ENCODE results near the gene BST1. TPM values are rescaled to one million over a fixed set of nuclear protein-coding genes. Genes with fewer than 3 reads are reported as not detected.

Gene BST1
- total and polyA plus RNA-seq, 2 donors (not counting 3 experiments of a cell fraction or from before 2014, with no cell fraction given), result 10.7 to 14.0 TPM

- BruUV-seq (replicated peaks), result no TSS peak
- no peak for DNase-seq (ENCODE audit: low read depth, low spot score)
- dilution Hi-C loops (cut with MboI; ENCODE audit: extremely low pct_ligation_motif_present, low sequenced_read_pairs) (no loop called here), intact Hi-C loops (cut with micrococcal nuclease) (no loop called here)
- FAIRE-seq, result peak; percentile 15
- TF ChIP-seq POLR2A (IDR thresholded peaks at IDR 0.05; ENCODE audit: low read depth, low read length) (no peak), EZH2 (IDR thresholded peaks at IDR 0.05; ENCODE audit: borderline replicate concordance, low read depth, low read length, severe bottlenecking) (no peak), MYC (IDR thresholded peaks at IDR 0.05; ENCODE audit: low read depth, low read length) (no peak), GATA2 (IDR thresholded peaks at IDR 0.05; ENCODE audit: insufficient read depth, insufficient read length, low read depth, low read length) (no peak), MAX (IDR thresholded peaks at IDR 0.05; ENCODE audit: insufficient read depth, insufficient read length) (no peak), FOS (IDR thresholded peaks at IDR 0.05; ENCODE audit: borderline replicate concordance, insufficient read depth, low read length) (no peak), JUN (IDR thresholded peaks at IDR 0.05; ENCODE audit: borderline replicate concordance, insufficient read depth, insufficient read length, low read depth) (no peak), POLR2AphosphoS5 (IDR thresholded peaks at IDR 0.05; ENCODE audit: insufficient read depth, low read depth, low read length) (no peak)
- TF ChIP-seq, protein P1, sequence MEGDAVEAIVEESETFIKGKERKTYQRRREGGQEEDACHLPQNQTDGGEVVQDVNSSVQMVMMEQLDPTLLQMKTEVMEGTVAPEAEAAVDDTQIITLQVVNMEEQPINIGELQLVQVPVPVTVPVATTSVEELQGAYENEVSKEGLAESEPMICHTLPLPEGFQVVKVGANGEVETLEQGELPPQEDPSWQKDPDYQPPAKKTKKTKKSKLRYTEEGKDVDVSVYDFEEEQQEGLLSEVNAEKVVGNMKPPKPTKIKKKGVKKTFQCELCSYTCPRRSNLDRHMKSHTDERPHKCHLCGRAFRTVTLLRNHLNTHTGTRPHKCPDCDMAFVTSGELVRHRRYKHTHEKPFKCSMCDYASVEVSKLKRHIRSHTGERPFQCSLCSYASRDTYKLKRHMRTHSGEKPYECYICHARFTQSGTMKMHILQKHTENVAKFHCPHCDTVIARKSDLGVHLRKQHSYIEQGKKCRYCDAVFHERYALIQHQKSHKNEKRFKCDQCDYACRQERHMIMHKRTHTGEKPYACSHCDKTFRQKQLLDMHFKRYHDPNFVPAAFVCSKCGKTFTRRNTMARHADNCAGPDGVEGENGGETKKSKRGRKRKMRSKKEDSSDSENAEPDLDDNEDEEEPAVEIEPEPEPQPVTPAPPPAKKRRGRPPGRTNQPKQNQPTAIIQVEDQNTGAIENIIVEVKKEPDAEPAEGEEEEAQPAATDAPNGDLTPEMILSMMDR (IDR thresholded peaks at IDR 0.05; ENCODE audit: extremely low read depth in 1 of 2, insufficient read depth in 1 of 2, low read depth in 1 of 2, low read length in 2 of 2), result no peak
- POLR2A ChIA-PET, result no interaction called here
- Histone ChIP-seq H3K9ac (replicated peaks; ENCODE audit: extremely low read depth, insufficient read depth, low read length) (no peak overlapping the region), H3K4me2 (ENCODE audit: insufficient read depth, low read length) (no peak overlapping the region), H3K4me1 (ENCODE audit: control insufficient read depth, extremely low read depth, insufficient read depth, low read length) (peaks cover 2% of the 10 kb centered on the region), H3K4me3 (replicated peaks in 1 of 3; ENCODE audit: insufficient read depth in 1 of 3, low read depth in 1 of 3, low read length in 3 of 3) (no peak overlapping the region), H3K27ac (ENCODE audit: insufficient read depth, low read depth, low read length) (no peak overlapping the region), H3K27me3 (ENCODE audit: control insufficient read depth in 2 of 2, insufficient read depth in 2 of 2, low read length in 2 of 2) (no peaks in the 10 kb centered on the region), H3K9me3 (replicated peaks; ENCODE audit: control insufficient read depth, insufficient read depth, low read length) (no peaks in the 10 kb centered on the region), H3K9me1 (replicated peaks; ENCODE audit: control insufficient read depth, extremely low read depth, insufficient read depth, low read length) (no peaks in the 10 kb centered on the region), H4K20me1 (replicated peaks; ENCODE audit: control insufficient read depth, extremely low read depth, insufficient read depth, low read length) (no peaks in the 10 kb centered on the region), H2AFZ (ENCODE audit: low read depth, low read length) (no peak overlapping the region), H3K36me3 (ENCODE audit: control insufficient read depth in 2 of 2, extremely low read depth in 1 of 2, insufficient read depth in 2 of 2, low read length in 2 of 2) (no peaks in the 10 kb centered on the region), H3K79me2 (ENCODE audit: control insufficient read depth, insufficient read depth, low read length) (no peaks in the 10 kb centered on the region)
- CTCF ChIA-PET, result interaction anchor here (1.0 kb wide), 1 partner anchor 15 kb away, joined by 4 read pairs; no protein-coding TSS in a partner anchor
These were observed 12.0 kb downstream of the BST1 start for GRCh38 chr4:15714646-15715435.
